DMS53 (cell line): Measurements from ENCODE around the gene ATP10A.
"Not testable (repeated sequence)": the region's sequence is repeated elsewhere in the genome, so short reads cannot be mapped to it uniquely, and the experiment has no call there.

Experiments
- DNase-seq: peaks from one replicate; lab custom pipeline; 2025; lab: John Stamatoyannopoulos, UW

ATP10A gene

DNA sequence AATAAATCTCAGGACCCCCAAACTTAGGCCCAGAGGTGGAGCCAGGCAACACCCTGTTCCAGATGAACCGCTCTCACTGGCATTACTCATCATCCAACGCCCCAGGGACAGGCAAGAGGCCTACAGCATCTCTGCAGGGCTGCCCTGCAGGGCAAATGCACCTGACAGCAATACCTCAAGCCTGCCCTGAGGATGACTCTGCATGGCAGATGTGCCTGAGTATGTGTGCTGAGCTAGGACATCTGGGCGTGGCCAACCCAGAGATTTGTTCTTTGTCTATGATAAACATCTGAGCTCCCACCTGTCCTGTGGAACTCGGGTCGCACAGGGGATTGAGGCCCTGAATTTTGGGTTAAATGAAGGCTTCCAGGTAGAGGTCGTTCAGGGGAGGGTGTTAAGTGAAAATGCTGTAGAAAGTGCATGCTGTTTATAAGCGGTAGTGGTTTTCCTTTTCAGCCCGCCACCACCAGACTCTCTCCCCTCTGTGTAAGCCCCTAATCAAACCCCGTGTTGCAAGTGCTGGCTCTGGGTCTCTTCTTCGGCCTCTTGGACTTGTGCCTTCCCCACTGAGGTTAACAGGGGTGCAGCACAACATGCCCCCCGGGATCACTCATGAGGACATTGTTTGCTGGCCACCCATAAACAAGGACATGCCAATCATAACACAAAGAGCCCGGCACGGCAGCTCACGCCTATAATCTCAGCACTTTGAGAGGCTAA, 92.3 kb downstream of the ATP10A start:
- DNase-seq = no peak

DNA sequence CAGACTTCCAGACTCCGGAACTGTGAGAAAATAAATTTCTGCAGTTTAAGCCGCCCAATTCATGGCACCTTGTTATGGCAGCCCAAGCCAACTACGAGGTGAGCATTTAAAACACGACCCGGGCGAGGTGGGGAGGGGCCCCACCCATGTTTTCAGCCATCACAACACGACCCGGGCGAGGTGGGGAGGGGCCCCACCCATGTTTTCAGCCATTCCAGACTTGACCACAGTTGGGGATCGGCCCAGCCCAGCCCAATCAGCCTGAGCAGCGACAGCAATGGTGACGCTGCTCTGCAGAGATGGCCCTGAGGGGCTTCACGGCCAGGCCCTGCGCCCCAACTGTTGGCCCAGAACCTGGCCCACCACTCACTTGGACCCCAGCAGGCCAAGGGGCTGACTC, 93.1 kb downstream of the ATP10A start:
- DNase-seq = no peak

- DNase-seq = no peak
Observed at GRCh38 chr15:25768271-25768670, 94.9 kb downstream of the ATP10A start.

GRCh38 chr15:25767356-25768151, 95.6 kb downstream of the ATP10A start:
- no peak for DNase-seq

DNA sequence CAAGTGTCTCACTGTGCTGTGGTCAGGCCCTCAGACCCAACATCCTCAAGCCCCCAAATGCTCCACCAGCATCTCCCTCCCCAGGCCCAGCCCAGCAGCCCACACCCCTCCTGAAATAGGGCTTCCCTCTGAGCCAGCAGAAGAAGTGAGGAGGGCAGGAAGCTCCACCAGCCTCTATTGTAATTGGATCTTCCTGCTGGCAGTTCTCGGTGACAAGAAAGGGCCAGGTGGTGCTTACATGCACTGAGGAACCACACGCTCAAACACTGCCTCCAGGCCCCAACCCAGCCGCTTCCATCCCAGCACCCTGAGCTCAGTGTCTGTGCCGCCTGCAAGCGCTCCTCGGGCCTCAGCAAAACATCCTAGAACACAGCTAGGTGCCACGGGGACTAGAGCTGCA, 96.7 kb downstream of the ATP10A start:
- DNase-seq = no peak

GRCh38 chr15:25764980-25765735, 98.0 kb downstream of the ATP10A start:
- no peak for DNase-seq

GRCh38 chr15:25763954-25764353, 99.2 kb downstream of the ATP10A start:
- no peak for DNase-seq

- DNase-seq = peak; percentile 48
Observed at GRCh38 chr15:25763331-25763751, 99.8 kb downstream of the ATP10A start.

- DNase-seq = no peak
Observed at GRCh38 chr15:25761971-25762662, 101.0 kb downstream of the ATP10A start.

- no peak for DNase-seq
Observed at GRCh38 chr15:25759421-25759820, 103.7 kb downstream of the ATP10A start.

DNA sequence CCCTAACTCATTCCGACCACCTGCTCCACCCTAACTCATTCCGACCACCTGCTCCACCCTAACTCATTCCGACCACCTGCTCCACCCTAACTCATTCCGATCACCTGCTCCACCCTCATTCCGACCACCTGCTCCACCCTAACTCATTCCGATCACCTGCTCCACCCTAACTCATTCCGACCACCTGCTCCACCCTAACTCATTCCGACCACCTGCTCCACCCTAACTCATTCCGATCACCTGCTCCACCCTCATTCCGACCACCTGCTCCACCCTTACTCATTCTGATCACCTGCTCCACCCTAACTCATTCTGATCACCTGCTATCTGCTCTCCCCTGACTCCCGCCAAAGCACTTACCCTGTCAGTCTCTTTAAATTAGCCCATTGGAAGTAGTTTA, 104.5 kb downstream of the ATP10A start:
- not testable (repeated sequence) for DNase-seq

- no peak for DNase-seq
Observed at GRCh38 chr15:25743548-25744275, 119.4 kb downstream of the ATP10A start.

- no peak for DNase-seq
Observed at GRCh38 chr15:25742776-25743547, 120.2 kb downstream of the ATP10A start.

GRCh38 chr15:25742041-25742730, 120.9 kb downstream of the ATP10A start:
- DNase-seq = no peak

- DNase-seq = no peak
Observed at GRCh38 chr15:25741256-25741580, 121.9 kb downstream of the ATP10A start.

- DNase-seq = no peak
Observed at GRCh38 chr15:25740383-25741255, 122.5 kb downstream of the ATP10A start.

DNA sequence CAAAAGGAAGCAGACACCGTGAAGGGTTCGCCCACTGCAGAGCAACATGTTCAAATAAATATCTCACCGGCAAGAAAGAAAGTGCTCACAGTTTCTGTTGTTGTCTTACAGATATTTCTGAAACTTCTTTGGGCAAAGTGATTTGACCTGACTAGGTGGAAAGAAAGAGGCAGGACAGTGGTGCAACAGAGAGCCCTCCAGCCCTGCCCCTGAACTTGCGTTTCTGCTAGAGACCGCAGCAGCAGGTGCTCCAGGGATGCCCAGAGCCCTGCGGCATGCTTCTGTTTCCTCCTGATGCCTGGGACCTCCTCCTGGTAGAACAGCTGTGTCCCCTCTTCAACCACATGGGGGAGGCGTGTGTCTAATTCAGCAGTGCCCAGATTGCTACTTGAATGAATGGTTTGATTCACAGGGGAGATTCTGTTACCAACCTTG, 123.4 kb downstream of the ATP10A start:
- no peak for DNase-seq

DNA sequence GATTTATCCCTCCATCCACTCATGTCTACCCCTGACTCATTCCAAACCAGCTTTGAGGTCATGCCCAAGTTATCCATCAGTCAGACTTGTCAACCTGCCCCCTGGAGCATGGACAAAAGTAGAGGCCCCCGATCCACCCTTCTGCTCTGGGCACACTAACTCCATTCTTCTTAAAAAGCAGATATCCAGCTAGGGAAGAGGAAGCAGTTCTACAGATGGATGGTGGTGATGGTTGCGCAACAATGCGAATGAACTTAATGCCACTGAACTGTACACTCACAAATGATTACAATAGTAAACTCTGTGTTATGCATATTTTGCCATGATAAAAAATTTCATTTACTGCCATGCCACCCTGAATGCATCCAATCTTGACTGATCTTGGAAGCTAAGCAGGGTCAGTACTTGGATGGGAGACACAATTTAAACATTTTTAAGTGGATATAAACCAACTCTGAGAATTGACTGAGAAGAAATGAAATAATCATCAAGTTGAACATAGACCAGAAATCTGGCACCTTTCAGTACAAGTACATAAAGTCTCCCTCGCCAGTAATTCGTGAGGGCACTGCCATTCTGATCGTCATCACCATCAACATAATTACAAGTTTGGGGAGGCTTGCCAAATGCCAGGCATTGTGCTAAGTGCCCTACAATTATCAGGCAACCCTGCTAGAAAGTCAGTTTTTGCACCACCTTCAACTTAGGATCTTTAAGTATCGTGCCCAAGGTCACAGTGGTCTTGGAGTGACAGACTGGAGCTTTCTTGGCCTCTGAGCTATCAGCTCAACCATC, 124.8 kb downstream of the ATP10A start:
- no peak for DNase-seq
